Endodermal cell (in vitro differentiated cells): Measurements from ENCODE around the gene DLG2. TPM values are rescaled to one million over a fixed set of nuclear protein-coding genes. Genes with fewer than 3 reads are reported as not detected.

ENCODE experiments used
- DNase-seq: peaks from one replicate; pipeline ENCODE4 v3.0.0-alpha.2; 2017
- H3K27ac ChIP-seq: 2 replicates; pipeline ENCODE4 v1.5.1; 2013; ENCODE audit warnings: mild to moderate bottlenecking, low read depth, low read length, moderate library complexity
- H3K27me3 ChIP-seq: 2 replicates; pipeline ENCODE4 v1.6.1; 2013; ENCODE audit warnings: mild to moderate bottlenecking, low read length, moderate library complexity; ENCODE audit not compliant: insufficient read depth, control insufficient read depth, poor library complexity, severe bottlenecking
- H3K36me3 ChIP-seq: 2 replicates; pipeline ENCODE4 v1.7.0; 2013; ENCODE audit warnings: mild to moderate bottlenecking, low read length, moderate library complexity; ENCODE audit not compliant: control insufficient read depth, insufficient read depth
- H3K4me1 ChIP-seq: one replicate; pipeline ENCODE4 v1.7.0; 2013; ENCODE audit warnings: low read length; ENCODE audit not compliant: control insufficient read depth, insufficient read depth
- H3K4me3 ChIP-seq: 2 replicates; pipeline ENCODE4 v1.5.1; 2013; ENCODE audit warnings: mild to moderate bottlenecking, low read length, moderate library complexity
- H3K9ac ChIP-seq: 2 replicates; pipeline ENCODE4 v1.6.1; 2013; ENCODE audit warnings: mild to moderate bottlenecking, low read length, moderate library complexity; ENCODE audit not compliant: poor library complexity, severe bottlenecking; ENCODE audit errors: extremely low read depth
- H3K9me3 ChIP-seq: 2 replicates; pipeline ENCODE4 v1.6.1; 2013; ENCODE audit warnings: mild to moderate bottlenecking, low read length, moderate library complexity; ENCODE audit not compliant: control insufficient read depth
- H3K27ac Mint-ChIP-seq: 2 replicates; pipeline ENCODE4 v1.8.0; 2020; ENCODE audit warnings: mixed read lengths
- H3K27me3 Mint-ChIP-seq: 2 replicates; pipeline ENCODE4 v1.8.0; 2021; ENCODE audit warnings: mild to moderate bottlenecking, mixed read lengths; ENCODE audit not compliant: insufficient read depth
- H3K36me3 Mint-ChIP-seq: 2 replicates; pipeline ENCODE4 v1.8.0; 2020; ENCODE audit warnings: low read depth, mixed read lengths
- H3K4me1 Mint-ChIP-seq: 2 replicates; pipeline ENCODE4 v1.8.0; 2020; ENCODE audit warnings: mixed read lengths
- H3K4me3 Mint-ChIP-seq: 2 replicates; pipeline ENCODE4 v1.8.0; 2020; ENCODE audit warnings: mild to moderate bottlenecking, moderate library complexity, mixed read lengths
- H3K9me3 Mint-ChIP-seq: 2 replicates; pipeline ENCODE4 v1.8.0; 2020; ENCODE audit warnings: mild to moderate bottlenecking, mixed read lengths
- CTCF ChIP-seq: fragments of 200-600 bp; sonication (generic); conservative IDR thresholded peaks from 2 replicates; pipeline ENCODE4 v1.5.0; 2021; ENCODE audit warnings: antibody characterized with exemption, mild to moderate bottlenecking
- WGBS, 2 experiments: methylation state at CpG; one replicate each; pipeline versions ENCODE4 v1.1.5 to v1.1.7; 2013; ENCODE audit warnings: missing lambda C conversion rate in 2 of 2, mixed read lengths in 1 of 2; ENCODE audit not compliant: insufficient coverage in 1 of 2, insufficient read length in 1 of 2; 5-methylcytosine and 5-hydroxymethylcytosine counted together
- total RNA-seq, 2 donors: library from RNA; stranded (reverse); fragmentation: NEBNext Ultra II Directional in 1 of 2; extraction: Animal tissue kit (Norgen Biotek cat#: 25700) in 1 of 2; gene quantifications; 2 replicates in 1 of 2; 3 replicates in 1 of 2; pipeline ENCODE4 v1.2.1, GENCODE V29; 2021

DLG2 gene
- total RNA-seq, 2 donors from 2014 or later, result 9.6 to 10.6 TPM

DNA sequence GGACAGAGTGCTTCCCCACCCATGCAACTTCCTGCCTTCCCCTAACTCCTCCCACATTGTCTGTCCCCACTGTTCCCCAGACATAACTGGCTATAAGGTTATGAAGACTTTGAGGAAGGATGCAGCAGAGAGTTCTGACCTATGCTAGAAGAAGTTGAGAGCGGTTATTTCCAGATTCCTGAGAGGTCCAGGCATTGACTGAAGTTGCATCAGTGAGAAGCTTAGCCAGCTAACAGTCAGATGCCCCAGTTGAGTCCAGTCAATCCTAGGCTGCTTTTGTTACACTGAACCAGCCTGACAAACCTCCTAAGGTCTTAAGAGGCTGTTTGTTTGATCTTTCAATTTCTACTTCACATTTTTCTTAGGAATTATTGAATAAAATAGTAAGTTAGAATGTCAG, 1403.1 kb downstream of the DLG2 start:
- Histone ChIP-seq H3K27me3 (no peaks in the 10 kb centered on the region), H3K9me3 (peaks cover 6% of the 10 kb centered on the region), H3K36me3 (no peaks in the 10 kb centered on the region), H3K4me3 (no peak overlapping the region), H3K9ac (no peak overlapping the region), H3K4me1 (no peaks in the 10 kb centered on the region), H3K27ac (no peak overlapping the region)
- peaks cover 4% of the 10 kb centered on the region for H3K9me3 Mint-ChIP-seq
- no peak for TF ChIP-seq CTCF
- WGBS, 2 experiments, result 92 to 100% methylated on average over 1 of the region's 1 CpG
- no peak overlapping the region for H3K27ac Mint-ChIP-seq
- DNase-seq, result no peak
- peaks cover 12% of the 10 kb centered on the region for H3K4me1 Mint-ChIP-seq
- H3K27me3 Mint-ChIP-seq, result no peaks in the 10 kb centered on the region
- no peak overlapping the region for H3K4me3 Mint-ChIP-seq
- H3K36me3 Mint-ChIP-seq, result no peaks in the 10 kb centered on the region

- no peaks in the 10 kb centered on the region for H3K4me1 ChIP-seq
- H3K9me3 ChIP-seq, result no peaks in the 10 kb centered on the region
- H3K9ac ChIP-seq, result no peak overlapping the region
- H3K27ac ChIP-seq, result no peak overlapping the region
- H3K27me3 ChIP-seq, result no peaks in the 10 kb centered on the region
- no peak for TF ChIP-seq CTCF
- Mint-ChIP-seq H3K27me3 (no peaks in the 10 kb centered on the region), H3K9me3 (no peaks in the 10 kb centered on the region), H3K4me1 (no peaks in the 10 kb centered on the region), H3K27ac (no peak overlapping the region), H3K4me3 (no peak overlapping the region), H3K36me3 (no peaks in the 10 kb centered on the region)
- DNase-seq, result no peak
- no peak overlapping the region for H3K4me3 ChIP-seq
- WGBS, 2 experiments, result 93% methylated on average over 2 to 4 of the region's 4 CpGs
- H3K36me3 ChIP-seq, result no peaks in the 10 kb centered on the region
Measured at GRCh38 chr11:84218318-84218717, 1408.8 kb downstream of the DLG2 start.

- H3K27ac Mint-ChIP-seq, result no peak overlapping the region
- no peak overlapping the region for H3K4me3 ChIP-seq
- no peaks in the 10 kb centered on the region for H3K9me3 ChIP-seq
- H3K27me3 ChIP-seq, result no peaks in the 10 kb centered on the region
- no peak overlapping the region for H3K4me3 Mint-ChIP-seq
- H3K4me1 Mint-ChIP-seq, result no peaks in the 10 kb centered on the region
- H3K9ac ChIP-seq, result no peak overlapping the region
- no peaks in the 10 kb centered on the region for H3K36me3 ChIP-seq
- H3K27me3 Mint-ChIP-seq, result no peaks in the 10 kb centered on the region
- no peak overlapping the region for H3K27ac ChIP-seq
- 88% methylated on average over 1 of the region's 1 CpG; no CpG with 5 or more reads in 1 of the 2 experiments for WGBS, 2 experiments
- H3K4me1 ChIP-seq, result no peaks in the 10 kb centered on the region
- no peaks in the 10 kb centered on the region for H3K9me3 Mint-ChIP-seq
- no peak for DNase-seq
- no peak for TF ChIP-seq CTCF
- H3K36me3 Mint-ChIP-seq, result no peaks in the 10 kb centered on the region
Measured at GRCh38 chr11:84215672-84216071, 1411.5 kb downstream of the DLG2 start.
